ENCODE results near the gene ROR2. TPM values are rescaled to one million over a fixed set of nuclear protein-coding genes. Genes with fewer than 3 reads are reported as not detected.

Gene ROR2
- total and polyA plus RNA-seq, 2 of the 8 experiments (the other 6 are each of a cell fraction or from before 2014, with no cell fraction given) = 2.7 to 4.3 TPM

- no peak for TF ChIP-seq EGR1 (IDR thresholded peaks at IDR 0.05; ENCODE audit: borderline replicate concordance, low read depth, low read length)
- no peak for TF ChIP-seq RXRA (IDR thresholded peaks at IDR 0.05; ENCODE audit: insufficient read depth, low read depth, low read length)
These were observed 8.1 kb upstream of the ROR2 start (continued) for GRCh38 chr9:91958174-91958573.

Data from H1 (cell line).